ENCODE measurements around the gene AOPEP.

GRCh38 chr9:94801681-94802080, 75.2 kb downstream of the AOPEP start:
- TF ChIP-seq CTCF (IDR thresholded peaks at IDR 0.05) (no peak), POLR2A (IDR thresholded peaks at IDR 0.05) (no peak)
